HepG2 (cell line): Measurements from ENCODE around the gene FOXE3. TPM values are rescaled to one million over a fixed set of nuclear protein-coding genes. Genes with fewer than 3 reads are reported as not detected.

Experiments used
- ATAC-seq: fragments of 200-7000 bp; cut with Tn5 transposase; 3 replicates; pipeline ENCODE4 v1.9.1; 2020; ENCODE audit warnings: mild to moderate bottlenecking, moderate library complexity
- BruUV-seq: library from RNA; stranded (reverse); fragments of 400-500 nt; replicated peaks from 2 replicates; lab custom pipeline; 2021; lab: Mats Ljungman, UMichigan
- CTCF ChIA-PET: fragments of 300-600 bp; formaldehyde crosslinking; extraction: SDS; loops from one replicate; lab custom pipeline; 2021; ENCODE audit warnings: low total read pairs, inconsistent platforms, low intra/inter-chr PET ratio; lab: Yijun Ruan, JAX
- POLR2A ChIA-PET: fragments of 350-600 bp; sonication (Branson Sonifier 250); formaldehyde crosslinking; loops from one replicate; lab custom pipeline; 2020; ENCODE audit warnings: antibody characterized with exemption, inconsistent platforms; lab: Yijun Ruan, JAX
- DNase-seq: peaks from one replicate; pipeline ENCODE4 v3.0.0-alpha.2; 2015; ENCODE audit warnings: low spot score
- FAIRE-seq: peaks from 3 replicates; lab custom pipeline; 2011; peaks lifted over from hg19 to GRCh38; lab: Jason Lieb, UNC
- H2AFZ ChIP-seq: one replicate; pipeline ENCODE4 v1.6.1; 2011; ENCODE audit warnings: low read length, inconsistent platforms
- H3K27ac ChIP-seq: fragments of 300-600 bp; 3 replicates; pipeline ENCODE4 v1.8.0; 2011; ENCODE audit warnings: mixed run types, mild to moderate bottlenecking, mixed read lengths, low read length, inconsistent platforms; ENCODE audit not compliant: insufficient read depth; ENCODE audit errors: extremely low read length
- H3K27me3 ChIP-seq, 2 experiments: fragments of 200-600 bp in 1 of 2; 2 replicates in 1 of 2; 3 replicates in 1 of 2; pipeline versions ENCODE4 v1.6.0 to v1.8.0; 2011; ENCODE audit warnings: low read length in 2 of 2, mild to moderate bottlenecking in 2 of 2, moderate library complexity in 2 of 2, inconsistent platforms in 1 of 2; ENCODE audit not compliant: insufficient read depth in 2 of 2, control insufficient read depth in 1 of 2
- H3K36me3 ChIP-seq, 2 experiments: fragments of 200-600 bp in 1 of 2; replicated peaks in 1 of 2; 2 replicates in 1 of 2; 3 replicates in 1 of 2; pipeline versions ENCODE4 v1.5.1 to v1.8.0; 2011; ENCODE audit warnings: low read length in 2 of 2, inconsistent platforms in 1 of 2; ENCODE audit not compliant: insufficient read depth in 2 of 2, control insufficient read depth in 1 of 2
- H3K4me1 ChIP-seq: 2 replicates; pipeline ENCODE4 v1.5.1; 2012; ENCODE audit warnings: low read length, inconsistent platforms; ENCODE audit not compliant: insufficient read depth
- H3K4me2 ChIP-seq: 2 replicates; pipeline ENCODE4 v1.6.0; 2011; ENCODE audit warnings: low read depth, low read length, inconsistent platforms
- H3K4me3 ChIP-seq, 3 experiments: fragments of 200-600 bp in 1 of 3; sonication (generic), shearing (Covaris generic) in 1 of 3; replicated peaks in 1 of 3; 2 replicates each; pipeline ENCODE4 v1.5.1; 2011 to 2016; ENCODE audit warnings: low read length in 3 of 3, inconsistent platforms in 2 of 3, low read depth in 2 of 3, mild to moderate bottlenecking in 2 of 3, control low read depth in 1 of 3, mixed read lengths in 1 of 3; ENCODE audit not compliant: insufficient read depth in 1 of 3
- H3K79me2 ChIP-seq: one replicate; pipeline ENCODE4 v1.6.1; 2011; ENCODE audit warnings: low read length, inconsistent platforms; ENCODE audit not compliant: insufficient read depth
- H3K9ac ChIP-seq: 2 replicates; pipeline ENCODE4 v1.6.0; 2011; ENCODE audit warnings: mild to moderate bottlenecking, low read depth, low read length, inconsistent platforms; ENCODE audit not compliant: insufficient read depth
- H3K9me3 ChIP-seq: 2 replicates; pipeline ENCODE4 v1.5.1; 2012; ENCODE audit warnings: mild to moderate bottlenecking, low read length
- H4K20me1 ChIP-seq: 2 replicates; pipeline ENCODE4 v1.6.0; 2011; ENCODE audit warnings: inconsistent platforms, mild to moderate bottlenecking, low read length, moderate library complexity; ENCODE audit not compliant: insufficient read depth
- ARID2 ChIP-seq: sonication (generic); formaldehyde crosslinking; IDR thresholded peaks from 2 replicates; pipeline ENCODE4 v1.8.1; 2022; ENCODE audit warnings: mild to moderate bottlenecking, missing genetic modification reagents, borderline replicate concordance
- ARID3A ChIP-seq: IDR thresholded peaks from 2 replicates; pipeline ENCODE4 v1.6.1; 2012; ENCODE audit warnings: low read depth, low read length, improper control_type of control experiment
- GLMP ChIP-seq: sonication (generic); formaldehyde crosslinking; IDR thresholded peaks from 2 replicates; pipeline ENCODE4 v1.9.0; 2021; ENCODE audit warnings: missing genetic modification reagents, mild to moderate bottlenecking, borderline replicate concordance
- GMEB2 ChIP-seq: IDR thresholded peaks from 2 replicates; pipeline ENCODE4 v1.6.1; 2016; ENCODE audit warnings: missing biosample characterization, missing genetic modification reagents, low read depth
- HOXA9 ChIP-seq: sonication (generic); formaldehyde crosslinking; IDR thresholded peaks from 2 replicates; pipeline ENCODE4 v1.8.1; 2022; ENCODE audit warnings: missing genetic modification reagents, mild to moderate bottlenecking, moderate library complexity, borderline replicate concordance
- IRF1 ChIP-seq: sonication (generic); formaldehyde crosslinking; IDR thresholded peaks from 2 replicates; pipeline ENCODE4 v1.4.0; 2020; ENCODE audit warnings: low read depth, mild to moderate bottlenecking, missing genetic modification reagents
- MLLT10 ChIP-seq: sonication (generic); formaldehyde crosslinking; IDR thresholded peaks from 2 replicates; pipeline ENCODE4 v1.4.0; 2020; ENCODE audit warnings: missing genetic modification reagents
- NAIF1 ChIP-seq: sonication (generic); formaldehyde crosslinking; IDR thresholded peaks from 2 replicates; pipeline ENCODE4 v1.5.0; 2020; ENCODE audit warnings: mild to moderate bottlenecking, missing genetic modification reagents, borderline replicate concordance
- PRDM15 ChIP-seq: sonication (generic); formaldehyde crosslinking; IDR thresholded peaks from 2 replicates; pipeline ENCODE4 v1.4.0; 2020; ENCODE audit warnings: missing genetic modification reagents
- RFX5 ChIP-seq: IDR thresholded peaks from 2 replicates; pipeline ENCODE4 v1.6.1; 2011; ENCODE audit warnings: low read depth, low read length, improper control_type of control experiment
- STAT5B ChIP-seq: sonication (generic); formaldehyde crosslinking; IDR thresholded peaks from 2 replicates; pipeline ENCODE4 v1.4.0; 2020; ENCODE audit warnings: missing genetic modification reagents
- SYNCRIP ChIP-seq: fragments of 200-400 bp; formaldehyde crosslinking; IDR thresholded peaks from 2 replicates; pipeline ENCODE4 v1.6.1; 2018; ENCODE audit warnings: mild to moderate bottlenecking, low read depth, low read length; ENCODE audit not compliant: insufficient read depth
- ZNF770 ChIP-seq: sonication (generic); formaldehyde crosslinking; IDR thresholded peaks from 2 replicates; pipeline ENCODE4 v1.5.0; 2020; ENCODE audit warnings: mild to moderate bottlenecking, missing genetic modification reagents
- WGBS: methylation state at CpG from one replicate; pipeline ENCODE4 v1.1.6; 2017; ENCODE audit warnings: low lambda C conversion rate; 5-methylcytosine and 5-hydroxymethylcytosine counted together
- in situ Hi-C: cut with HindIII; loops from 2 replicates; pipeline ENCODE4 v1.10.0; 2017; ENCODE audit warnings: low pct_unique_long_range_greater_than_20kb; ENCODE audit not compliant: extremely low pct_ligation_motif_present
- intact Hi-C: fragments of 100-400 bp; cut with micrococcal nuclease; formaldehyde crosslinking; loops from one replicate; pipeline ENCODE4 v1.10.0; 2022; ENCODE audit not compliant: unreplicated experiment
- polyA plus RNA-seq, 8 experiments: library from polyadenylated mRNA; depleted of rRNA in 3 of 8; stranded (reverse) in 7 of 8; unstranded in 1 of 8; fragments of >200 nt; fragmentation: Illumina TruSeq in 4 of 8; extraction: Trizol in 4 of 8; gene quantifications; 2 replicates each; pipeline versions ENCODE4 v1.2.1 to v1.2.3, GENCODE V29; 2011 to 2016; ENCODE audit warnings: low read depth in 4 of 8, missing spikeins in 1 of 8, mixed read lengths in 1 of 8; ENCODE audit not compliant: insufficient read depth in 1 of 8
- total RNA-seq, 5 experiments: library from RNA; depleted of rRNA; stranded (reverse); fragments of >200 nt; fragmentation: Illumina TruSeq; extraction: Trizol; gene quantifications; 2 replicates each; pipeline ENCODE4 v1.2.3, GENCODE V29; 2016; ENCODE audit warnings: low read depth in 1 of 5

FOXE3 gene
- total and polyA plus RNA-seq, 2 of the 13 experiments (the other 11 are each of a cell fraction or from before 2014, with no cell fraction given), result not detected

- Histone ChIP-seq H4K20me1 (no peaks in the 10 kb centered on the region), H3K4me2 (no peak overlapping the region), H3K27ac (no peak overlapping the region), H3K79me2 (no peaks in the 10 kb centered on the region), H3K36me3 (no peaks in the 10 kb centered on the region), H3K9me3 (no peaks in the 10 kb centered on the region), H3K27me3 (no peaks in the 10 kb centered on the region; a peak in 1 of 5 replicates), H3K4me3 (no peak overlapping the region), H3K4me1 (no peaks in the 10 kb centered on the region), H3K9ac (no peak overlapping the region), H2AFZ (no peak overlapping the region)
- ATAC-seq (no peak), FAIRE-seq (no peak), DNase-seq (no peak)
- POLR2A ChIA-PET, result no interaction called here
- CTCF ChIA-PET, result no interaction called here
- 74% methylated on average over 4 of the region's 4 CpGs for WGBS
- in situ Hi-C loops (loop anchor here (5.0 kb wide), 1 partner anchor 33 kb away; no protein-coding TSS in a partner anchor), intact Hi-C loops (loop anchor here (5.0 kb wide), 1 partner anchor 228 kb away; the partner anchor contains the start of gene PDZK1IP1)
- BruUV-seq, result no TSS peak
- TF ChIP-seq RFX5, result no peak
- TF ChIP-seq GLMP, result no peak
- TF ChIP-seq PRDM15 (CRISPR knock-in tag), result no peak
- no peak for TF ChIP-seq IRF1 (CRISPR knock-in tag)
- TF ChIP-seq HOXA9, result no peak
- no peak for TF ChIP-seq GMEB2 (CRISPR knock-in tag)
- no peak for TF ChIP-seq STAT5B
- no peak for TF ChIP-seq ARID2
- TF ChIP-seq SYNCRIP, result no peak
- no peak for TF ChIP-seq ZNF770
- TF ChIP-seq ARID3A, result no peak
- no peak for TF ChIP-seq MLLT10 (CRISPR knock-in tag)
- no peak for TF ChIP-seq NAIF1 (CRISPR knock-in tag)
Observed at GRCh38 chr1:47420547-47420946, 4.5 kb downstream of the FOXE3 start.
